Activated CD4-positive, alpha-beta T cell treated with anti-CD3 and anti-CD28 coated beads for 36 hours (primary cell): ENCODE data around the gene IQCH. TPM values are rescaled to one million over a fixed set of nuclear protein-coding genes. Genes with fewer than 3 reads are reported as not detected.

Experiments
- ATAC-seq: fragments of 200-7000 bp; cut with Tn5 transposase; one replicate; pipeline ENCODE4 v1.10.0; 2021; ENCODE audit warnings: mild to moderate bottlenecking, moderate library complexity
- CTCF ChIA-PET: fragments of 350-600 bp; sonication (Branson Sonifier 250); formaldehyde crosslinking; loops from one replicate; lab custom pipeline; 2021; ENCODE audit warnings: antibody characterized with exemption; lab: Charles Lee
- POLR2A ChIA-PET: fragments of 350-600 bp; sonication (Branson Sonifier 250); formaldehyde crosslinking; loops from one replicate; lab custom pipeline; 2021; ENCODE audit warnings: antibody characterized with exemption, inconsistent platforms; lab: Charles Lee
- DNase-seq: peaks from one replicate; pipeline ENCODE4 v3.0.0-alpha.2; 2020
- H3K27ac Mint-ChIP-seq: one replicate; pipeline ENCODE4 v1.8.0; 2021; ENCODE audit warnings: mixed read lengths
- H3K27me3 Mint-ChIP-seq: one replicate; pipeline ENCODE4 v1.8.0; 2021; ENCODE audit warnings: mixed read lengths
- H3K36me3 Mint-ChIP-seq: one replicate; pipeline ENCODE4 v1.8.0; 2021; ENCODE audit warnings: low read depth, mixed read lengths
- H3K4me1 Mint-ChIP-seq: one replicate; pipeline ENCODE4 v1.8.0; 2021; ENCODE audit warnings: mixed read lengths
- H3K4me3 Mint-ChIP-seq: one replicate; pipeline ENCODE4 v1.8.0; 2021; ENCODE audit warnings: mild to moderate bottlenecking, moderate library complexity, mixed read lengths
- H3K9me3 Mint-ChIP-seq: one replicate; pipeline ENCODE4 v1.8.0; 2021; ENCODE audit warnings: low read depth, mixed read lengths
- intact Hi-C, 2 experiments: fragments of 100-400 bp; cut with DNase I in 1 of 2; cut with micrococcal nuclease in 1 of 2; formaldehyde crosslinking; loops; one replicate each; pipeline versions ENCODE4 v1.14.2 to v1.15.1; 2022 to 2024; cut with DNase I, micrococcal nuclease
- total RNA-seq, 2 experiments: library from RNA; stranded (reverse); gene quantifications; one replicate each; pipeline ENCODE4 v1.2.3, GENCODE V29; 2021

Gene IQCH
- total RNA-seq, 2 experiments from 2014 or later = 1.8 to 2.1 TPM

DNA sequence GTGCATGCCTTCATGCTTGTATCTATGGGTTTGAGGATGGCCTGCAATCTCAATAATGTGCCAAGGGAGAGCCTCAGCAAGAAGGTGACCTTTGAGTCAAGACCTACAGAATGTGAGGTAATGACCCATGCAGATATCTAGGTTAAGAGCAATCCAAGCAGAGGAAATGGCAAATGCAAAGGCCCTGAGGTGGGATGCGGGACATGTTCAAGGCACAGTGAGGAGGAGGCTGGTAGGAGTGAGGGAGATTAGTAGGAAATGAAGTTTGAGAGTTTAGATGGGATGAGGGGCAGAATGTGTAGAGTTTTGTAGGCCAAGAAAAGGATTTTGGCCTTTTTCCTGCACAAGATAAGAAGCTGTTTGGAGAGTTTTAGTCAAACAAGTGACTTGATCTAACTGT is 283.2 kb downstream of the IQCH start:
- no peak overlapping the region for H3K4me3 Mint-ChIP-seq
- ATAC-seq (no peak), DNase-seq (no peak)
- peaks cover 26% of the 10 kb centered on the region for H3K4me1 Mint-ChIP-seq
- ChIA-PET POLR2A (no interaction called here), CTCF (interaction anchor here (0.7 kb wide), 1 partner anchor 616 kb away, joined by 4 read pairs; no protein-coding TSS in a partner anchor)
- no peaks in the 10 kb centered on the region for H3K36me3 Mint-ChIP-seq
- H3K27ac Mint-ChIP-seq = no peak overlapping the region
- H3K27me3 Mint-ChIP-seq = no peaks in the 10 kb centered on the region
- no peaks in the 10 kb centered on the region for H3K9me3 Mint-ChIP-seq
- intact Hi-C loops = no loop called here

DNA sequence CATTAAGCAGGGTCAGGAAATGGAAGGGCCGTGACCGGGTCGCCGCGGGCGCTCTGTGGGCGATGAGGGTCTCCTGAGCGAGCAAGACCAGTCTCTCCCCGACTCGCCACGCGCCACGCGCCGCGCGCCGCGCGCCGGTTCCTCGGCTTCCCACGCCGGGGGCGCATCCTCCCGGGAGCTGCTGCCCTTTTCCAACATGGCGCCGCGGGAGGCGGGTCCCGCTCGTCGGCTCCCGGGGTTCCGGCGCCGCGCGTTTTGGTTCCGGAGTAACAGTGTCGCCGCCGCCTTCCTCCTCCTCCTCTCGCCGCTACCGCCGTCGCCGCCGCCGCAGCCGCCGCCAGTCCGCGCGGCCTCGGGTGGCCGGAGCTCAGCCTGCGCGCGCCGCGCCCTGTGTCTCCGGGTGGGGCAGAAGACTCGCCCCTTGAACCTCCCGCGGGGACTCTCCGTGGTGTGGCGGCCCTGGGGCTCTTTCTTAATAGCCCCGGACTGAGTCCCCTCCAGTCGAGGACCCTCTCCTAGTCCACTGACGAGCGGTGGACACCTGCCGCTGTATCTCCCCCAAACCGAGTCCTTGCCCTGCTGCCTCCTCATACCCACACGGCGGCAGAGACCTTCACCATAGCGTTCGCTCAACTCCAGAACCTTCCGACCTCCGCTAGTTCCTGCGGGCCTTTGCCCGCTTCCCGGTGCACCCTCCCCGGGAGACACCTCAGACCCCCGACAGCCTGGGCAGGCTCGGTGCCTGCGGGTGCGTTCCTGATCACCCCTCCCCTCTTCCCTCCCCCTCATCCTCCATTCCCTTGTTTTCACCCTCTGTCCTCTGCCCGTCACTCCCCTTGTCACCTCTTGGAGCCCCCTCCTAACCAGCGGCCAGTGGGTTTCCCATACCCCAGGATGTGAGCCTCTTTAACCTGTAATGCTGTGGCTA is 288.1 kb downstream of the IQCH start, which contains the start of gene MAP2K5:
Gene MAP2K5, plus strand, starts transcription at position 284 of the 928 bp plus-strand sequence. Its CDS starts 633 bp downstream, at position 917.
- POLR2A ChIA-PET = interaction anchor here (0.7 kb wide), 1 partner anchor 213 kb away, joined by 3 read pairs; no protein-coding TSS in a partner anchor
- Mint-ChIP-seq H3K27me3 (no peaks in the 10 kb centered on the region), H3K27ac (peak within 1 kb of the TSS; percentile 95), H3K36me3 (peaks cover 3% of the 10 kb centered on the region), H3K9me3 (no peaks in the 10 kb centered on the region), H3K4me1 (peaks cover 43% of the 10 kb centered on the region), H3K4me3 (peak within 1 kb of the TSS; percentile 82)
- CTCF ChIA-PET = interaction anchor here (0.9 kb wide), 1 partner anchor 10 kb away, joined by 4 read pairs; no protein-coding TSS in a partner anchor
- peak; percentile 90 for DNase-seq
- peak; percentile 70 for ATAC-seq
- intact Hi-C loops = loop anchor here (1.0 to 10.0 kb wide), 10 partner anchors 20 to 838 kb away; partner anchors contain the start of genes C15orf61 (in 1 of the 2), FEM1B (in 1 of the 2), PIAS1 (in 1 of the 2) and RNU6-1 (in 1 of the 2)

DNA sequence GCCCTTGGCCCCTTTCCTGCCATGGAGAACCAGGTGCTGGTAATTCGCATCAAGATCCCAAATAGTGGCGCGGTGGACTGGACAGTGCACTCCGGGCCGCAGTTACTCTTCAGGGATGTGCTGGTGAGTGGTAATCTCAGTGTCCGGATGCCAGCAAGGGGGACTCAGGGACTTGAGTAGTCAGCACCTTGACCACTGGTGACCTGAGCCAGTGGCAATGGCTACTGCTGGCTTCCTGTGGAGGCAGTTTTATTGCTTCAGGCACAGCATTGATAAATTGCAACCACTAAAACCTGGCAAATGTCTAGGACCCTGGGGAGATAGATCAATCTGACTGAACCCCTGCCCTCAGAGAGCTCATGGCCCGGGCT is 288.7 kb downstream of the IQCH start:
- peaks cover 50% of the 10 kb centered on the region for H3K4me1 Mint-ChIP-seq
- no peaks in the 10 kb centered on the region for H3K9me3 Mint-ChIP-seq
- peak overlapping the region; percentile 82 for H3K4me3 Mint-ChIP-seq
- ChIA-PET POLR2A (no interaction called here), CTCF (no interaction called here)
- H3K27ac Mint-ChIP-seq = peak overlapping the region; percentile 90
- peaks cover 3% of the 10 kb centered on the region for H3K36me3 Mint-ChIP-seq
- ATAC-seq (no peak), DNase-seq (no peak)
- no peaks in the 10 kb centered on the region for H3K27me3 Mint-ChIP-seq
- intact Hi-C loops = loop anchor here (2.0 to 10.0 kb wide), 8 partner anchors 21 to 839 kb away; partner anchors contain the start of genes FEM1B (in 1 of the 2), PIAS1 (in 1 of the 2) and SMAD6 (in 1 of the 2)

DNA sequence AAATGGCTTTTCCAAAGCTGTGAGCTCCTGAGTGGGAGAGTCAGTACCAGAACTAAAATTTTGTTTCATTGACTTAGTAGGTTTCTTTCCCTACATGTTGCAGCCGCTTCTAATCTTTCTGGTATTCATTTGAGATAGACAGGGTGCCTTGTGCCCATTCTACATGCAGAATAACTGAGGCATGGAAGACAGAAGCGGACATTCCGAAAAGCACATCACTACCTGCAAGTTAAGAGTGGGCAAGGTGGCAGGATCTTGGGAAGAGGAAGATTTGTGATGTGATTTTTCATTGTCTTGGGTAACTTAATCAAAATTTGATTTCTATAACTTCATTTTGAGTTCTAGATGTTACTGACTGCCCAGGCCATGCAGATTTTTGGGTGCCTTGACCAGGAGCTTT is 289.9 kb downstream of the IQCH start:
- intact Hi-C loops = loop anchor here (5.0 to 10.0 kb wide), 4 partner anchors 218 to 840 kb away; partner anchors contain the start of genes FEM1B (in 1 of the 2) and SMAD6 (in 1 of the 2)
- Mint-ChIP-seq H3K27ac (no peak overlapping the region), H3K36me3 (peaks cover 3% of the 10 kb centered on the region), H3K9me3 (no peaks in the 10 kb centered on the region), H3K4me3 (no peak overlapping the region), H3K27me3 (no peaks in the 10 kb centered on the region), H3K4me1 (peaks cover 48% of the 10 kb centered on the region)
- DNase-seq (no peak), ATAC-seq (no peak)
- POLR2A ChIA-PET = no interaction called here
- CTCF ChIA-PET = interaction anchor here (0.6 kb wide), 1 partner anchor 203 kb away, joined by 3 read pairs; no protein-coding TSS in a partner anchor

DNA sequence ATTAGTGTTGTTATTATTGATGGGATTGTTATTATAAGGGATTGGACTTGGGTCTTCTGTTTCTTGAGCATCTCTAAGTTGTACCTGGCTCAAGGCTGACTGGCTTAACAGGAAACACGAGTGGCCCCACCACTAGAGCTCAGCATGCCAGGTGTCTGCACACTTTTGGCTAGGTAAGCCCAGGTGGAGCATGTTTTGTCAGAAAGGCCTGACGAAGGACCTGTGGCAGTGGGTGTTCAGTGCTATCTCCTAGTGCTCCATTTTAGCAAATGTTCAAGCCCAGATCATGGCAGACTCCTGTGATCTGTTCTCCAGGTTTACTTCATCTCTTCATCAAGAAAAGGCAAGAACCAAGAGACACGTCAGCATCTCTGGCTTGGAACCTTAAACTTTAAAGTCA is 291.3 kb downstream of the IQCH start:
- POLR2A ChIA-PET = no interaction called here
- ATAC-seq (no peak), DNase-seq (no peak)
- Mint-ChIP-seq H3K4me1 (peaks cover 39% of the 10 kb centered on the region), H3K36me3 (peaks cover 7% of the 10 kb centered on the region), H3K4me3 (no peak overlapping the region), H3K27me3 (no peaks in the 10 kb centered on the region), H3K9me3 (no peaks in the 10 kb centered on the region), H3K27ac (no peak overlapping the region)
- intact Hi-C loops = loop anchor here in 1 of 2 experiments (10.0 kb wide), 1 partner anchor 841 kb away; the partner anchor contains the start of gene SMAD6
- CTCF ChIA-PET = no interaction called here

DNA sequence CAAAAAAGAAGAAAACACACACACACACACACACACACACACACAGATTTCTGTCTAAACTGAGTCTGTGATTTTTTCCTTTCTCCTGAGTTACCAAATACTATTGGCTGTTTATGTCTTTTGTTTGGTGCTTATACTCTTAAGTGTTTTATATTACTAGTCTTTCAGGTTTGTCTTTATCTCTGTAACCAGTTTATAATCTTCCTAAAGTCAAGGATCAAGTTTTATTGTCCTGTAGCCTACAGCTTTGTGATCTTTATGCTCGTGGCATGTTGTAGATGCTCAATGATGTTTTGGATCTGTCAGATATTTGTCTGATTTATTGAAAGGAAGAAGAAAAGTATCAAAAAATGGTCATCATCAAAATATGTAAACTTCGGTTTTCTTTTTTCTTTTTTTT is 292.5 kb downstream of the IQCH start:
- DNase-seq (no peak), ATAC-seq (no peak)
- peaks cover 37% of the 10 kb centered on the region for H3K4me1 Mint-ChIP-seq
- intact Hi-C loops = loop anchor here in 1 of 2 experiments (10.0 kb wide), 1 partner anchor 842 kb away; the partner anchor contains the start of gene SMAD6
- H3K36me3 Mint-ChIP-seq = peaks cover 12% of the 10 kb centered on the region
- ChIA-PET POLR2A (interaction anchor here (0.7 kb wide), 1 partner anchor 8 kb away, joined by 6 read pairs; no protein-coding TSS in a partner anchor), CTCF (interaction anchor here (1.5 kb wide), 1 partner anchor 13 kb away, joined by 4 read pairs; no protein-coding TSS in a partner anchor)
- H3K27me3 Mint-ChIP-seq = no peaks in the 10 kb centered on the region
- H3K27ac Mint-ChIP-seq = no peak overlapping the region
- no peak overlapping the region for H3K4me3 Mint-ChIP-seq
- H3K9me3 Mint-ChIP-seq = no peaks in the 10 kb centered on the region

DNA sequence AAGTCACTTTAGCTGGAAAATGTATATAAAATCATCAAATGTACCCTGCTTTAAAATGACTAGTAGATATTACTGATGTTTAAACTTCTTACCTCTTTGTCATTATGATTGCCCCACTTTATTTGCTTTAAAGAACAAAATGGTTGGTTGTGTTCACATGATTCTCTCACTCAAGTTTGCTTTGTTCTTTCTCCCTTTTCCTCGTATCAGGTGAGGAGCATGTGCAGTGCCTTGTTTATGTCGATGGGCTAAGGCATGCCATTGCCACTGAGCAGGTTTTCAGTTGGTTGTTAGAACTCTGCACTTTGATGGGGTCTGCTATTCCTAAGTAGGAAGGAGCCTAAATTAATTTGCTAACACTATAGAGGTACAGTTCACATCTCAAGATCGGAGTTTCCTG is 293.2 kb downstream of the IQCH start:
- Mint-ChIP-seq H3K27ac (no peak overlapping the region), H3K27me3 (no peaks in the 10 kb centered on the region), H3K9me3 (no peaks in the 10 kb centered on the region), H3K36me3 (peaks cover 12% of the 10 kb centered on the region), H3K4me1 (peaks cover 37% of the 10 kb centered on the region), H3K4me3 (no peak overlapping the region)
- POLR2A ChIA-PET = no interaction called here
- CTCF ChIA-PET = interaction anchor here (1.5 kb wide), 1 partner anchor 13 kb away, joined by 4 read pairs; no protein-coding TSS in a partner anchor
- intact Hi-C loops = loop anchor here in 1 of 2 experiments (10.0 kb wide), 1 partner anchor 843 kb away; the partner anchor contains the start of gene SMAD6
- no peak for DNase-seq
- ATAC-seq = no peak

DNA sequence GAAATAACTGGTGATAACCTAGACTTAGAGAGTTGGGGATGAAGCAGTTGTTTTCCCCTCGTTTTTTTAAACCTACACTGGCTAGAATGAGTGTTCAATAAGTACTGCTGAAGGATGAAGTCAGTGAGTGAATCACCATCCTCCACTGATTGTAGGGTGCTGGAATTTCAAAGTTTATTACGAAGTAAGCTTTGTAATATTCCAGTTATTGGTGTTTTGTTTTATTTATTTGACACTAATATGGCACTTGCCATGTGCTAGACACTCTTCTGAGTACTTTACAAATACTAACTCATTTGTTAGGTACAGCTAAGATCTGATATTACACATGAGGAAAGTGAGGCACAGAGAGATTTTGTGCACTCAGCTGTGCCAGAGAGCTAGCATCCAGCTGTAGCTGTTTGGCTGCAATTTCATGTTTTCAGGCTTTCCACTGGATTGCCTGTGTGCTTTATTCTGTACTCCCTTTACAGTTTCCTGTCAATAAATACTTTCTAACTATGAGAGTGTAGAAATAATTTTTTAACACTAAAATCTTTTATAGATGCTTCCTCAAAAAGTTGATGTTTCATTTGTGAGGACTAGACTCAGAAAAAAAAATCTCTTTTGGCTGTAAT is 293.8 kb downstream of the IQCH start:
- ATAC-seq = no peak
- no peaks in the 10 kb centered on the region for H3K27me3 Mint-ChIP-seq
- no peak overlapping the region for H3K27ac Mint-ChIP-seq
- CTCF ChIA-PET = interaction anchor here (0.7 to 1.5 kb wide), 2 partner anchors 12 to 75 kb away, joined by 3 to 4 read pairs; no protein-coding TSS in a partner anchor
- intact Hi-C loops = loop anchor here in 1 of 2 experiments (10.0 kb wide), 1 partner anchor 844 kb away; the partner anchor contains the start of gene SMAD6
- peaks cover 35% of the 10 kb centered on the region for H3K4me1 Mint-ChIP-seq
- peaks cover 16% of the 10 kb centered on the region for H3K36me3 Mint-ChIP-seq
- POLR2A ChIA-PET = interaction anchor here (0.6 kb wide), 1 partner anchor 310 kb away, joined by 10 read pairs; no protein-coding TSS in a partner anchor
- H3K4me3 Mint-ChIP-seq = no peak overlapping the region
- DNase-seq = no peak
- H3K9me3 Mint-ChIP-seq = no peaks in the 10 kb centered on the region

DNA sequence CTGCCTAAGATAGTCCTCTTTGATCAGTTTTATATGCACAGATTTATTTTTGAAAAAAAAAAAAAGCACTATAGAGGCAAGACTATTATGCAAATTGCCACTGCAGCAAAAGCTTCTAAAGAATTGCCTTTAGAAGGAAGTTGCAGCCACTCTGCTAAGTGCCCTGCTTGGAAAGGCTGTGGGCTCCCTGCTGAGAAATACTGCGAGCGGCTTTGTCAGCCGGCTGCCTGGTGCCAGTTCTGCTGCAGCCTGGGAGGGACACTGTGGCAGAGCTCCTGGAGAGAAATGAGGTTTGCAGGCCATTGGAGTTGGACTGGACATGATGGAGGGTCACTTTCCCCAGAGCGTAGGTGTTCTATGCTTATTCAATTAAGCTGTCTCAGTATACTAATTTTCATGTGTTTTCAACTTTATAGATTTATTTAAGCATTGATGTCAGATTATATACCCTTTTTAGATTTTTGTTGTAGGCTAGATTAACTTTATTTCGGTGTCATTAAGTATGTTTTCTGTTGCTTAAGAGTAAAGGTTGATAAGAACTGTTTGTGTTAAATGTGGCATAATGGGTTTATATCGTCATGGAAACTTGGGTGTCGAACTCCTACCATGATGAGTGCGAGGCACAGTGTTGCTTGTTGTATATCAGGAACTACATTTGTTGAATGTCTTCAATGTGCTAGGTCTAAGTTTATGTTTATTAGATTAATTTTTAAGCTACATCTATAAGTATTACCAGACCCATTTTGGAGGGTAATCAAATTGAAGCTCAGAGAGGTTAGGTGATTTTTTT is 294.5 kb downstream of the IQCH start:
- H3K27me3 Mint-ChIP-seq = no peaks in the 10 kb centered on the region
- ChIA-PET POLR2A (interaction anchor here (0.6 kb wide), 1 partner anchor 311 kb away, joined by 10 read pairs; no protein-coding TSS in a partner anchor), CTCF (interaction anchor here (0.7 to 1.0 kb wide), 3 partner anchors 11 to 75 kb away, joined by 3 to 4 read pairs (median 3); no protein-coding TSS in a partner anchor)
- no peaks in the 10 kb centered on the region for H3K9me3 Mint-ChIP-seq
- H3K4me1 Mint-ChIP-seq = peaks cover 28% of the 10 kb centered on the region
- intact Hi-C loops = loop anchor here in 1 of 2 experiments (10.0 kb wide), 1 partner anchor 844 kb away; the partner anchor contains the start of gene SMAD6
- no peak for ATAC-seq
- H3K36me3 Mint-ChIP-seq = peaks cover 17% of the 10 kb centered on the region
- DNase-seq = no peak
- H3K27ac Mint-ChIP-seq = no peak overlapping the region
- no peak overlapping the region for H3K4me3 Mint-ChIP-seq

DNA sequence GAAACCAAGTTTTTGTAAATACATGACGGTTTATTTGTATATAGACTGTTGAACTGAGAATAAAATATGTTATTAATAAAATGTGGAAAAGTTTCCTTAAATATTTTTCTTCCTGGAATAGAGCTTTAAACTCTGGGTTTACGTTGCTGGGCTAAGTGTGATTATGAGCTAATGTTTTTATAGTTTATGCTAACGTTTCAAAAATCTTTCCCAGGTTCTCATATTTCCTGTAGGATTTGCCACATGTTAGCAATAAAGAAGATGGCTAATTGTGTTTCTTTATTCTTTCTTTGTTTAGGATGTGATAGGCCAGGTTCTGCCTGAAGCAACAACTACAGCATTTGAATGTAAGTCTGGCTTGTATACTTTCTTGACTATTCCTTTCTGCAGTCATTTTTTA is 295.1 kb downstream of the IQCH start:
- no peaks in the 10 kb centered on the region for H3K27me3 Mint-ChIP-seq
- no peak overlapping the region for H3K4me3 Mint-ChIP-seq
- no peak for ATAC-seq
- H3K27ac Mint-ChIP-seq = no peak overlapping the region
- H3K9me3 Mint-ChIP-seq = no peaks in the 10 kb centered on the region
- CTCF ChIA-PET = interaction anchor here (0.6 to 1.0 kb wide), 4 partner anchors 11 to 111 kb away, joined by 3 to 6 read pairs (median 4); no protein-coding TSS in a partner anchor
- peaks cover 21% of the 10 kb centered on the region for H3K4me1 Mint-ChIP-seq
- POLR2A ChIA-PET = interaction anchor here (0.6 kb wide), 1 partner anchor 194 kb away, joined by 3 read pairs; no protein-coding TSS in a partner anchor
- DNase-seq = no peak
- intact Hi-C loops = loop anchor here in 1 of 2 experiments (10.0 kb wide), 1 partner anchor 845 kb away; the partner anchor contains the start of gene SMAD6
- peaks cover 16% of the 10 kb centered on the region for H3K36me3 Mint-ChIP-seq
